Upper lobe of right lung (tissue), 1 donor: ENCODE measurements around the gene PLXDC1. TPM values are rescaled to one million over a fixed set of nuclear protein-coding genes. Genes with fewer than 3 reads are reported as not detected.

Experiments used
- ATAC-seq: fragments of 200-7000 bp; cut with Tn5 transposase; one replicate; pipeline ENCODE4 v1.9.1; 2020; ENCODE audit warnings: mild to moderate bottlenecking, moderate library complexity
- DNase-seq: peaks from one replicate; pipeline ENCODE4 v3.0.0-alpha.2; 2020
- H3K27ac ChIP-seq: fragments of 200-600 bp; one replicate; pipeline ENCODE4 v1.8.0; 2022
- H3K27me3 ChIP-seq: fragments of 200-600 bp; one replicate; pipeline ENCODE4 v1.8.0; 2022; ENCODE audit warnings: mild to moderate bottlenecking
- H3K36me3 ChIP-seq: fragments of 200-600 bp; one replicate; pipeline ENCODE4 v1.8.0; 2022
- H3K4me1 ChIP-seq: fragments of 200-600 bp; one replicate; pipeline ENCODE4 v1.8.0; 2022
- H3K4me3 ChIP-seq: fragments of 200-600 bp; one replicate; pipeline ENCODE4 v1.8.0; 2022; ENCODE audit warnings: mild to moderate bottlenecking
- H3K9me3 ChIP-seq: fragments of 200-600 bp; one replicate; pipeline ENCODE4 v1.8.0; 2022
- CTCF ChIP-seq: fragments of 200-600 bp; IDR thresholded peaks from one replicate; pipeline ENCODE4 v1.8.0; 2022; ENCODE audit warnings: antibody characterized with exemption
- intact Hi-C: fragments of 100-400 bp; cut with DNase I; formaldehyde crosslinking; loops from one replicate; pipeline ENCODE4 v1.11.0; 2022
- total RNA-seq: library from RNA; stranded (reverse); fragmentation: NEBNext Ultra II Directional; extraction: Animal tissue kit (Norgen Biotek cat#: 25700); gene quantifications from one replicate; pipeline ENCODE4 v1.2.1, GENCODE V29; 2021
- donor health status: DM: no; HTN: yes; CAD: no; lungs with severe emphysema.

PLXDC1 gene
- total RNA-seq, 1 donor from 2014 or later, result 14.4 TPM

GRCh38 chr17:39139561-39139960 is 11.9 kb downstream of the PLXDC1 start:
- H3K4me1 ChIP-seq, result no peaks in the 10 kb centered on the region
- no peak for TF ChIP-seq CTCF
- H3K36me3 ChIP-seq, result no peaks in the 10 kb centered on the region
- intact Hi-C loops, result loop anchor here (10.0 kb wide), 1 partner anchor 55 kb away; no protein-coding TSS in a partner anchor
- no peaks in the 10 kb centered on the region for H3K9me3 ChIP-seq
- H3K27me3 ChIP-seq, result no peaks in the 10 kb centered on the region
- DNase-seq (no peak), ATAC-seq (no peak)
- no peak overlapping the region for H3K4me3 ChIP-seq
- no peak overlapping the region for H3K27ac ChIP-seq

- intact Hi-C loops, result loop anchor here (10.0 kb wide), 1 partner anchor 54 kb away; no protein-coding TSS in a partner anchor
- no peak for ATAC-seq
- Histone ChIP-seq H3K36me3 (no peaks in the 10 kb centered on the region), H3K27me3 (no peaks in the 10 kb centered on the region), H3K27ac (no peak overlapping the region), H3K4me3 (no peak overlapping the region), H3K4me1 (no peaks in the 10 kb centered on the region), H3K9me3 (no peaks in the 10 kb centered on the region)
- no peak for TF ChIP-seq CTCF
- no peak for DNase-seq
These were observed 12.3 kb downstream of the PLXDC1 start for GRCh38 chr17:39139161-39139511.

- Histone ChIP-seq H3K27ac (no peak overlapping the region), H3K9me3 (no peaks in the 10 kb centered on the region), H3K27me3 (no peaks in the 10 kb centered on the region), H3K4me3 (no peak overlapping the region), H3K4me1 (no peaks in the 10 kb centered on the region), H3K36me3 (no peaks in the 10 kb centered on the region)
- ATAC-seq (no peak), DNase-seq (no peak)
- intact Hi-C loops, result loop anchor here (10.0 kb wide), 1 partner anchor 54 kb away; no protein-coding TSS in a partner anchor
- TF ChIP-seq CTCF, result no peak
These were observed 12.8 kb downstream of the PLXDC1 start for GRCh38 chr17:39138431-39139160.

- no peak for DNase-seq
- intact Hi-C loops, result loop anchor here (10.0 kb wide), 1 partner anchor 50 kb away; no protein-coding TSS in a partner anchor
- Histone ChIP-seq H3K36me3 (no peaks in the 10 kb centered on the region), H3K27ac (no peak overlapping the region), H3K4me1 (no peaks in the 10 kb centered on the region), H3K9me3 (no peaks in the 10 kb centered on the region), H3K4me3 (no peak overlapping the region), H3K27me3 (no peaks in the 10 kb centered on the region)
- no peak for ATAC-seq
- no peak for TF ChIP-seq CTCF
These were observed 16.6 kb downstream of the PLXDC1 start for GRCh38 chr17:39134878-39135277.

- no peaks in the 10 kb centered on the region for H3K4me1 ChIP-seq
- DNase-seq (no peak), ATAC-seq (no peak)
- H3K27ac ChIP-seq, result no peak overlapping the region
- no peaks in the 10 kb centered on the region for H3K27me3 ChIP-seq
- no peaks in the 10 kb centered on the region for H3K9me3 ChIP-seq
- no peaks in the 10 kb centered on the region for H3K36me3 ChIP-seq
- H3K4me3 ChIP-seq, result no peak overlapping the region
- no peak for TF ChIP-seq CTCF
- intact Hi-C loops, result loop anchor here (10.0 kb wide), 1 partner anchor 47 kb away; no protein-coding TSS in a partner anchor
These were observed 19.2 kb downstream of the PLXDC1 start for GRCh38 chr17:39132192-39132610.
